GM21367 (cell line): Measurements from ENCODE around the gene DCLK2.
"Not testable (repeated sequence)": the region's sequence is repeated elsewhere in the genome, so short reads cannot be mapped to it uniquely, and the experiment has no call there.

ENCODE experiments used
- ATAC-seq: cut with Tn5 transposase; IDR thresholded peaks from one replicate; pipeline ENCODE4 v1.9.1; 2021; ENCODE audit not compliant: unreplicated experiment

The DCLK2 gene

DNA sequence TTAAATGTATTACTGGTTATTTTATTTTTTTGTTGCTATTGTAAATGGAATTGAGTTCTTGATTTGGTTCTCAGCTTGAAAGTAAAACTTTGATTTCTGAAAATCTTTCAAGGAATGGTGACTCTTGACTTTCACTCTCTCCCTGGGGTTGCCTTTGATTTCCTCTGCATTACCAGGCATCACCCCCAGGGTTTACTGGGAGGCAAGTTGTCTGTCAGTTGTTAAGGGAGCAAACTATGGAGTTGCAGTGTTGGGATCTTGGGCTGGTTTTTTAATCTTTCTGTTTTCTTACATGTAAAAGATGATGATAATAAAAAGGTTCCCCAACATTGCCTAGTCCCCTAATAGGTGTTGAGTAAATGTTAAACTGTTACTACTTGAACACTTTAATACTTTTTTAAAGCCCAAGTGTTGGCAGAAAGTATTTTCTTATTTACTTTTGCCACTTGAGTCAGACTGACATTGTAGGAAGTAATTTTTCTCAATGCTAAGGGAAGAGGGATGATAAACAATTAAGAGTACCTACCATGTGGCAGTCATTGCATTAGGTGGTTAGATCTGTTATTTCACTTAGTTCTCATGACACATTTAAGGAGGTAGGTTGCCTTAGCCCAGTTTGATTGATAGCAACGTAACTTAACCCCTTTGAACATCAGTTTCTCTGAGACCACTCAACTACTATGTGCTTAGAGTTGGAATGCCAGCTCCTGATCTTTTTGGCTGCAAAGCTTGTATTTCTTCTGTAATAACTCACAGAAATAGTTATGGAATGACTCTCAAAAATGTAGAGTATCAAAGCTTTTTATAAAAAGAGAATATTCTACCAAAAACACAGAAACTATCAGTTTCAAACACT, 67.1 kb downstream of the DCLK2 start:
- no peak for ATAC-seq

DNA sequence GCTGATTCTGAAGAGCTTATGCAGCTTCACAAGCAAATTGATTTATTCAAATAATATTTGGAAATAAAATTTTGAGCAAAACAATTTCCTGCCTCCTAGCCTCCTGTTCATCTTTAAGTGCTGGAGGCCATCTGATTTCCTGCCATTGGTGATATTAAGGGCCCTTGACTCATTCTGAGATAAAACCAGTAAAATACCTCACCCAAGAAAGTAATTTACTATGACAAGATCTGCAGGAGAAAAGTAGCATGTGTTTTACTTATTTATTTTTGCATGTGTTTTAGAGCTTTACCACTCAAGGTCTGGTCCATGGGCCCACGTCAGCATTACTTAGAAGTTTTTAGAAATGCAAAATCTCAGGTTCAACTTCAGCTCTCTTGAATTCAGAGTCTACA, 67.7 kb downstream of the DCLK2 start:
- no peak for ATAC-seq

DNA sequence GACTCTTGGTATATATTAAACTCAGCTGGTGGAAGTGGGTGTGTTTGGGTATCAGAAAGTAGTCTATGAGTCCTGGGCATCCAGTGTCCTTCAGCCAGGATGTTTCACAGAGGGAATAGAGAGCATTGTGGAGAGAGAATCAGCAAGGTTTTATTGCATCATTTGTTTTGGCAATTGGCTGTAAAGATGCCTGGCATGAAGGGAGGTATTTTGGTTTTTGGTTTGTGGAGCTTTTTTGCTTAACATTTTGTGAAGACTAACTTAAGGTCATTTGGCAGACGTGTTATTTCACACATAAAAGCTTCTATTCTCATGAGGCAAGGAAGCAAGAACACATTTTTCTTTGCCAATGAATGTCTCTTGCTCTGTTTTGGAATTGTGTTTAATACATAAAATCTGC, 71.1 kb downstream of the DCLK2 start:
- ATAC-seq: no peak

DNA sequence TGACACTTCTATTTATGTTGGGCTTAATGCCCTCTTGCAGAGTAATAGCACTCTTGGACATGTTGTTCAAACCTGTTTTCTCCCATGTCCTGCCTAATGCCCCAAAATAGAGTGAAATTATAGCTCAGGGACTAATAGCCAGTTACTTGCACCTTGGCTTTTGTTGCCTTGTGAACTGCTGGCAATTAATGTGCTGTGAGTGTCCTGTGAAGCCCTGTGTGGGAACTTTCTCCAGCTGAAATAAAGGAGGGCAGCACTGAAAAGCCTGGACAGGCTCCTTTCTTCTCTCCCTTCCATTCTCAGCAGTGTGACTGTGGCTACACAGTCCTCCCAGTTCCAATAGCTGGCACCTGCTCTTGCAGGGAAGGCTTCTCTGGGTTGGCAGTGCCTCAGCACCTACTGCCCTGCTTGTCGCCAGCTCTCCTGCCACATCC, 72.4 kb downstream of the DCLK2 start:
- ATAC-seq: no peak

DNA sequence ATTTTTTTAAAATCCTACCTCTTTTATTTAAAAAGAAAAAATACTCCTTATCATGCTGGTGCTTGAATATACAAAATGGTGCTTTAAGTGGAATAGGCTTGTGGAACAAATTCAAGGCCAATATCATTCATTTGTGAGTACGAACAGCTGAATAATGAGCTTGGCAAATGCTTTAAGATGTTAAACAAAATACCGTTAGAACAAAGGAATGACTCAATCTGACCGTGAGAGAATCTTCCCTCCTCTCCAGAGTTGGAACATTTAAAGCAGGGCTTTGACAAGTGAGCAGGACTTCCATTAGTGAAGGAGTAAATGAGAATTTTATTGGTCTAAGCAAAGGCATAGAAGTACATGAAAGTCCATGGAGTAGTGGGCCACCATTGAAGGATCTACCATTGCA, 74.5 kb downstream of the DCLK2 start:
- no peak for ATAC-seq

GRCh38 chr4:150155391-150155790, 77.1 kb downstream of the DCLK2 start:
- ATAC-seq: no peak

DNA sequence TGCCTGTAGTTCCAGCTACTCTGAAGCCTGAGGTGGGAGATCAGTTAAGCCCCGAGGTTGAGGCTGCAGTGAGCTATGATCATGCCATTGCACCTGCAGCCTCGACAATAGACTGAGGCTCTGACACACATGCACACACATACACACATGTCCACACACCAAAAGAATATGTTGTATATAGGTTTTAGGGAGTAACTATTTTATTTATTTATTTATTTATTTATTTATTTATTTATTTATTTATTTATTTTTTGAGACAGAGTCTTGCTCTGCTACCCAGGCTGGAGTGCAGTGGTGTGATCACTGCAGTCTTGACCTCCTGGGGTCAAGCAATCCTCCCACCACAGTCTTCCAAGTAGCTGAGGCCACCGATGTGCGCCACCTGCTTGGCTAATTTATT, 78.3 kb downstream of the DCLK2 start:
- ATAC-seq: no peak

DNA sequence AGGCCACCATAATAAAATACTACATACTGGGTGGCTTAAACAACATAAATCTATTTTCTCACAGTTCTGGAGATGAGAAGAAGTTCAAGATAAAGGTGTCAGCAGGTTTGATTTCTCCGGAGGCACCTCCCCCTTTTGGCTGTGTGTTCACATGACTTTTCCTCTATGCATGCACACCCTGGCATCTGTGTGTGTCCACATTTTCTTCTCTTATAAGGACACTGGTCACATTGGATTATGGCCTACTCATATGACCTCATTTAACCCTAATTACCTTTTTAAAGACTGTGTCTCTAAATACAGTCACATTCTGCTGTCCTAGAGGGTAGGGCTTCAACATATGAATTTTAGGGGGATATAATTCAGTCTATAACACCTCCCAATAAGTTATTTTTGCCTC, 79.8 kb downstream of the DCLK2 start:
- no peak for ATAC-seq

GRCh38 chr4:150160473-150160872, 82.2 kb downstream of the DCLK2 start:
- no peak for ATAC-seq

DNA sequence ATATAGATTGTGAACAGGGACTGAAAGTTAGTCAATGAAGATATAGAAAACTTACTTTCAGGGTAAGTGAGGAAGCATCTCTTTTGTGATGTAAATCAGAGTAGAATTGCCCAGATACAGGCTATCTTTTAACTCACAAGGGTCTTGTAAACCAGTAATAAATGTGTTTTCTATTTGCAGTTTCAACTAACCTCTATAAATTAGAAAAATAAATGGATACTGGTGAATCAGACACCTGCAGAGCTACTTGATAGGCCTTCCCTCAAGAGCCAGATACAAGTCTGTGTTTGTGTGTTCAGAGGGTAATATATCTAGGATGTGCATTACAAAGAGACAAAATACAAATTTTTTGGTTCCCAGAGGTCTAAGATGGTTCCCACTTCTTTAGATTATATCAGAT, 82.9 kb downstream of the DCLK2 start:
- ATAC-seq: no peak

DNA sequence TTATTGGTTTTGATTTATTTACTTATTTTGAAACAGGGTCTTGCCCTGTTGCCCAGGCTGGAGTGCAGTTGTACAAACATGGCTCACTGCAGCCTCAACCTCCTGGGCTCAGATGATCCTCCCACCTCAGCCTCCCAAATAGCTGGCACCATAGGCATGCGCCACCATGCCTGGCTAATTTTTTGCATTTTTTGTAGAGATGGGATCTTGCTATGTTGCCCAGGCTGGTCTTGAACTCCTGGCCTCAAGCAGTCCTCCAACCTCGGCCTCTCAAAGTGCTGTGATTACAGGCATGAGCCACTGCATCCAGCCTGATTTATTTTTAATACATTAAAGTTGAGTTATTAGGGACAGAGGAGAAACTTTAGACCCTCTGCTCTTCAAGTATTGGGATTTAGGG, 83.8 kb downstream of the DCLK2 start:
- ATAC-seq: not testable (repeated sequence)

DNA sequence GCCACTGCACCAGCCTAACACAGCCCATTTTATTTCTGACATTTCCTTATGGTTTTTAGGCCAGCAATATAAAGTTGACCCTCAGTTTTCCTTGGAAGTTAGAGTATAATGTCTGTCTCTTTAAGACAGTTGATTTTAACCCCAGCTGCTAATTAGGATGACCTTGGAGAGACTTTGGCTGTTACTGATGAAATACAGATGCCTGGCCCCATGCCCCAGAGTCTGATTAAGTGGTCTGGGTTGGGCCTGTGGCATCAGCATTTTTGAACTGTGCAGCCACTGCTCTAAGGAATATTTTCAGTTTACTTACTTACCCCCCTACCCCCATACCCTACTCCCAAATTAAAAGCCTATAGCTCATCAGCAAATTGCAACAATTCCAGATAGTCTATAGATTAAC, 85.8 kb downstream of the DCLK2 start:
- ATAC-seq: no peak

DNA sequence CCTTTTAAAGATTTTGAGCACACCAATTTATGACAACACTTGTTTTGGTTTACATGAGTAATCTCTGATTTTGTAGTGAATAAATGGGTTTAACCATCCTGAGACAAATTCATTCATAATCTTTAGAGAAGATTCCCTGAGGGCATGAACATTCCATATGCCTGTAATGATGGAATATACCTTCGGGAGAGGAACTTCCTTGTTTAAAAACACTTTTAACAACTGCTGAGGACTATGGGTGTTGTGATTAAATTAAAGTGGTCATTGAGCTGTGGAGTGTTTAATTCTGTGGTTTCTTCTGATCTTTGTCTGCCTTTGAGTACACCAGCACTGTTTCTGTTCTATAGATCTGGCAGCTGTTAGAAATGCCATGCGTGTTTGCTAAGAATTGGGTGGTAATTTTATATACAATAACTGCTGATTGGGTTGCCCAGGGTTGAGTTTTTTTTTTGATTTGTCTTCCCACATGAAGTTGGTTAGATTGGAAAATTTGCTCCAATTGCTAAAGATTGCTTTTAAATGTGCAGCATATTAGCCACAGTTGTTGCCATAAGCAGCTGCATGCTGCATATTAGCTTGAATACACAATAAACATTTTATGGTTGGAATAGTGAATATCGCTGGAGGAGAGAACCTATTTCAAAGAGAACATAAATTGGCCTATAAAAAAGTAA, 86.8 kb downstream of the DCLK2 start:
- no peak for ATAC-seq

DNA sequence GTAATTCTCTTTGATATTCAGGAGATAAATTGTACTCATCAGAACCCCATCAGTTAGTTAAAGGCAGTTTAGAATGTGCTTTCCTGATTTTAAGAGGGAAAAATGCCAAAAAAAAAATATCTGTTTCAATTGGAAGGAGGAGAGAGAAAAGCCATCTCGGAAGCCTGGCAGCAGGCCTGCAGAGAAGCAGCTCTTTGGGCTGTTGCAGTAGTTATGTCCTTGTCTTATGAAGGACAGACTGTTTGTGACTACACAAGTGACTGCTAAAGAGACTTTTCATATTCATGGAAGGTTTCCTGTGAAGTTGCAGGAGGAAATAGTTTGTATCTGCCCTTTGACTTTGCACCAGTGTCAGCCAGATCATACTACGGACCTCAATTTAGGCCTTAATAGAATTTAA, 88.8 kb downstream of the DCLK2 start:
- ATAC-seq: no peak

- no peak for ATAC-seq
Measured at GRCh38 chr4:150173432-150173861, 95.2 kb downstream of the DCLK2 start.

GRCh38 chr4:150173982-150174398, 95.7 kb downstream of the DCLK2 start:
- ATAC-seq: no peak

DNA sequence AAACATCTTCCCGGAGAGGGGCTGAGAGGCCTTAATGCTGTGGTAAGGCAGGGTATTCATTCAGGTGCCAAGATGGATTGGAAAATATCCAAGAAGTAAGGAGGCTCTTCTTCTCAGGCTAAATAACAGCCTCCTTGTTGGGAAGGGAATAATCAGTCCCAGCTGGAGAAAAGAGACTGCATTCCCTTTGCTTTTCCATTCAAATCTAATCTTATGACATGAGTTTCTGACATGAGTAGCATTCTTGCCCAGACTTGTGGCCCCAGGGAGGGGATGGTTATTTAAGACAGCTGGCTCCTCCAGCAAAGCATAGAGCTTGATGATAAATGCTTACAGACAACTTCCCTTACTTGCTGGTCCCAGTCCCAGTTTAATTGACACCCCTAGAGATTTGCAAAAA, 98.3 kb downstream of the DCLK2 start:
- no peak for ATAC-seq

- ATAC-seq: no peak
Measured at GRCh38 chr4:150178161-150178560, 99.9 kb downstream of the DCLK2 start.

DNA sequence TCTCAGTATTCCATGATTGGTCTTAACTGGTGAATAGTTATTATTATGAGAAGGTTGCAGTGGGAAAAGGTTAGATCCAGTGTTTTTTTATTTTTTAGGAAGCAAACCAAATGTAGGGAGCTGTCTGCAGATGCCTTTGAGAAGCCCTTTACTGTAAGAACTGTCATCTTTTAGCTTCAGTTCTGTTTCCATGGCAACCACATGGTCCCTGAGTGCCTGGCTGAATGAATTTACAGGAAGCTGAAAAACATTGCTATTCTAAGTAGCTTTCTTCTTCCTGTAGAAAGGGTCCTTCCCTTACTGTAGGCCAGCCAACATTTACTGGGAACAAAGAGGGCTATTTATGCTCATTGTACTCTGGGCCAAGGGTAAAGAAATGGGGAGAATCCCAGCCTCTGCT, 103.3 kb downstream of the DCLK2 start:
- ATAC-seq: no peak

DNA sequence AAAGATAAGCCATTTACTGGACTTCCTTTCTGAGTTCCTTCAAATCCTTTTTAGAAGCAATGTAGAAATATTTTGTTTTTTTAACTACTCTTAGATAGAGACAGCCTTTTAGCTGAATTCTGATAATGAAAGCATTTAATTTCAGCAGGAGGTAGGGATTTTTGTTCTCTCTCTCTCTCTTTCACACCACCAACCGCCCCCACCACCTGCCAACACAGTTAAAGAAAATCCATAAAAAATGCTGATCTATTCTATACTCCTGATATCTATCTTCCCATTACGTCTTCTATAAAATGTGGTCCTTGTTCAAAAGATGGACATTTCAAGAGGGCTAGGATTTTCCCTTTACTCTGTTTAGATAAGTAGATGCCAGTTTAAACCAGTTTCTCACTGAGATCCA, 104.5 kb downstream of the DCLK2 start:
- ATAC-seq: no peak

DNA sequence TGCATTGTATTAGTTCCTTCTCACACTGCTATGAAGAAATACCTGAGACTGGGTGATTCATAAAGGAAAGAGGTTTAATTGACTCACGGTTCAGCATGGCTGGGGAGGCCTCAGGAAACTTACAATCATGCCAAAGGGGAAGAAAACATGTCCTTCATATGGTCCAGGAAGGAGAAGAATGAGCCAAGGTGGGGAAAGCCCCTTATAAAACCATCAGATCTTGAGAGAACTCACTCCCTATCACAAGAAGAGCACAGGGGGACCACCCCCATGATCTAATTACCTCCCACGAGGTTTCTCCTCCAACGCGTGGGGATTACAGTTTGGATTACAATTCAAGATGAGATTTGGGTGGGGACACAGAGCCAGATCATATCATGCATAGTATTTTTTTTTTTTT, 106.8 kb downstream of the DCLK2 start:
- not testable (repeated sequence) for ATAC-seq

DNA sequence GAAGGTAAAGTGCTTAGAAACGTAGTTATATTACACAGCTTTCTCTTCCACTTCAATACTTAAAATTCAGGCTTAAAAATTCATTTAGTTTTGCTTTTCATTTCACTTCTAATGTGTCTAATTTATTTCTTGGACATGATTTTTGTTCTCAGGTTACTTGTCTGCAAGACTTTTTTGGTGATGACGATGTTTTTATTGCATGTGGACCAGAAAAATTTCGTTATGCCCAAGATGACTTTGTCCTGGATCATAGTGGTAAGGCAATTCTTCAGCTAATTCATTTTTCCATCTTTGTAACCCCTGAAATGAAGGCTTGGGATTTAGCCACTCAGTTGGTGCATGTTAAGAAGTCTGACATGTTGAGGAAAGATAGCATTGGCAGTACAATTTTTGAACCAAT, 114.7 kb downstream of the DCLK2 start:
- no peak for ATAC-seq
